HG02938 (cell line): Measurements from ENCODE around the gene C1QTNF4.
"Not testable (repeated sequence)": the region's sequence is repeated elsewhere in the genome, so short reads cannot be mapped to it uniquely, and the experiment has no call there.

Source experiments
- ATAC-seq: cut with Tn5 transposase; IDR thresholded peaks from one replicate; pipeline ENCODE4 v1.9.1; 2021; ENCODE audit warnings: mild to moderate bottlenecking, moderate library complexity; ENCODE audit not compliant: unreplicated experiment

C1QTNF4 gene

GRCh38 chr11:47569646-47570045 lies 24.6 kb downstream of the C1QTNF4 start:
- no peak for ATAC-seq

- no peak for ATAC-seq
Measured at GRCh38 chr11:47566149-47566698, 28.0 kb downstream of the C1QTNF4 start.

GRCh38 chr11:47565340-47566148 lies 28.7 kb downstream of the C1QTNF4 start, which contains the start of gene PTPMT1:
PTPMT1 (plus strand) TSS chr11:47565599; CDS start chr11:47565623, 24 bp downstream.
- ATAC-seq, result peak; percentile 45

- no peak for ATAC-seq
Measured at GRCh38 chr11:47564933-47565339, 29.3 kb downstream of the C1QTNF4 start.

GRCh38 chr11:47564366-47564765 lies 29.8 kb downstream of the C1QTNF4 start:
- ATAC-seq, result not testable (repeated sequence)

GRCh38 chr11:47562393-47562792 lies 31.8 kb downstream of the C1QTNF4 start:
- ATAC-seq, result not testable (repeated sequence)

- no peak for ATAC-seq
Measured at GRCh38 chr11:47560426-47560825, 33.8 kb downstream of the C1QTNF4 start.

- ATAC-seq, result no peak
Measured at GRCh38 chr11:47558695-47559094, 35.5 kb downstream of the C1QTNF4 start.

GRCh38 chr11:47557004-47557403 lies 37.2 kb downstream of the C1QTNF4 start:
- not testable (repeated sequence) for ATAC-seq

- peak; percentile 36 for ATAC-seq
Measured at GRCh38 chr11:47553406-47553743, 40.8 kb downstream of the C1QTNF4 start.

- peak; percentile 89 for ATAC-seq
Measured at GRCh38 chr11:47552566-47553405, 41.4 kb downstream of the C1QTNF4 start, which contains the start of gene CELF1. CELF1 (minus strand) TSS chr11:47553132; CDS start chr11:47499523, 53,609 bp downstream.

- ATAC-seq, result no peak
Measured at GRCh38 chr11:47552056-47552565, 42.1 kb downstream of the C1QTNF4 start.

- no peak for ATAC-seq
Measured at GRCh38 chr11:47551086-47551485, 43.1 kb downstream of the C1QTNF4 start.

GRCh38 chr11:47550288-47551047 lies 43.7 kb downstream of the C1QTNF4 start:
- no peak for ATAC-seq

GRCh38 chr11:47546274-47546673 lies 47.9 kb downstream of the C1QTNF4 start:
- ATAC-seq, result not testable (repeated sequence)

- ATAC-seq, result no peak
Measured at GRCh38 chr11:47545298-47545697, 48.9 kb downstream of the C1QTNF4 start.

- no peak for ATAC-seq
Measured at GRCh38 chr11:47541070-47541469, 53.1 kb downstream of the C1QTNF4 start.

GRCh38 chr11:47539681-47540039 lies 54.6 kb downstream of the C1QTNF4 start:
- ATAC-seq, result no peak
